GM23248 (cell line): ENCODE results near the gene UBALD1. TPM values are rescaled to one million over a fixed set of nuclear protein-coding genes. Genes with fewer than 3 reads are reported as not detected.

Experiments used
- DNase-seq: peaks from one replicate; pipeline ENCODE4 v3.0.0-alpha.2; 2015
- H2AFZ ChIP-seq: fragments of 200-600 bp; sonication (generic); 2 replicates; pipeline ENCODE4 v1.6.1; 2016; ENCODE audit warnings: antibody characterized with exemption
- H3F3A ChIP-seq: fragments of 200-600 bp; sonication (generic); 2 replicates; pipeline ENCODE4 v1.6.1; 2016; ENCODE audit warnings: mild to moderate bottlenecking, antibody characterized with exemption, mixed run types; ENCODE audit not compliant: insufficient read depth
- H3K27ac ChIP-seq: fragments of 200-600 bp; sonication (generic); 2 replicates; pipeline ENCODE4 v1.5.1; 2016; ENCODE audit warnings: mild to moderate bottlenecking
- H3K27me3 ChIP-seq: fragments of 200-600 bp; sonication (generic); replicated peaks from 2 replicates; pipeline ENCODE4 v1.6.1; 2016; ENCODE audit warnings: mild to moderate bottlenecking; ENCODE audit not compliant: insufficient read depth
- H3K36me3 ChIP-seq: fragments of 200-600 bp; sonication (generic); 2 replicates; pipeline ENCODE4 v1.6.1; 2016; ENCODE audit warnings: low read depth, mild to moderate bottlenecking
- H3K4me1 ChIP-seq: fragments of 200-600 bp; sonication (generic); 2 replicates; pipeline ENCODE4 v1.6.1; 2016; ENCODE audit warnings: mild to moderate bottlenecking; ENCODE audit not compliant: insufficient read depth
- H3K4me2 ChIP-seq: fragments of 200-600 bp; sonication (generic); one replicate; pipeline ENCODE4 v1.6.1; 2016; ENCODE audit warnings: mild to moderate bottlenecking; ENCODE audit not compliant: unreplicated experiment
- H3K4me3 ChIP-seq: fragments of 200-600 bp; sonication (generic); 2 replicates; pipeline ENCODE4 v1.5.1; 2016; ENCODE audit warnings: mild to moderate bottlenecking
- H3K79me2 ChIP-seq: fragments of 200-600 bp; sonication (generic); 2 replicates; pipeline ENCODE4 v1.6.1; 2016; ENCODE audit warnings: mild to moderate bottlenecking; ENCODE audit not compliant: insufficient read depth
- H3K9ac ChIP-seq: fragments of 200-600 bp; sonication (generic); 2 replicates; pipeline ENCODE4 v1.6.1; 2016; ENCODE audit warnings: mild to moderate bottlenecking
- H3K9me2 ChIP-seq: fragments of 200-600 bp; sonication (generic); 2 replicates; pipeline ENCODE4 v1.6.1; 2016; ENCODE audit warnings: mixed run types, mild to moderate bottlenecking, moderate library complexity; ENCODE audit not compliant: insufficient read depth
- H3K9me3 ChIP-seq: fragments of 200-600 bp; sonication (generic); one replicate; pipeline ENCODE4 v1.6.1; 2017; ENCODE audit warnings: low read depth
- H4K20me1 ChIP-seq: fragments of 200-600 bp; sonication (generic); 2 replicates; pipeline ENCODE4 v1.6.0; 2016; ENCODE audit not compliant: insufficient read depth
- EZH2 ChIP-seq: fragments of 200-600 bp; sonication (generic); IDR thresholded peaks from 2 replicates; pipeline ENCODE4 v1.6.1; 2018; ENCODE audit warnings: antibody characterized with exemption, mild to moderate bottlenecking; ENCODE audit not compliant: insufficient read depth, poor library complexity, severe bottlenecking
- EZH2phosphoT487 ChIP-seq: fragments of 200-600 bp; sonication (generic); IDR thresholded peaks from 2 replicates; pipeline ENCODE4 v1.6.1; 2018; ENCODE audit warnings: antibody characterized with exemption, moderate library complexity, mild to moderate bottlenecking, low read depth; ENCODE audit not compliant: insufficient read depth
- WGBS, 2 experiments: methylation state at CpG; one replicate each; pipeline ENCODE4 v1.1.6; 2015 to 2017; ENCODE audit warnings: low lambda C conversion rate in 2 of 2, low coverage in 1 of 2; ENCODE audit errors: missing lambda C conversion rate in 2 of 2; 5-methylcytosine and 5-hydroxymethylcytosine counted together
- in situ Hi-C: fragments of 300-500 bp; cut with MboI; formaldehyde crosslinking; loops from 2 replicates; pipeline ENCODE4 v1.15.0; 2020
- polyA plus RNA-seq: library from polyadenylated mRNA; unstranded; fragments of >200 nt; fragmentation: Nextera tagmentation; extraction: Ambion mirVana; gene quantifications from 2 replicates; pipeline ENCODE4 v1.2.1, GENCODE V29; 2016
- total RNA-seq: library from RNA; depleted of rRNA; stranded (reverse); fragments of >200 nt; shearing (Covaris generic); gene quantifications from 2 replicates; pipeline ENCODE4 v1.2.3, GENCODE V29; 2014

Gene UBALD1
- total and polyA plus RNA-seq, 2 experiments from 2014 or later = 10.3 to 17.4 TPM

DNA sequence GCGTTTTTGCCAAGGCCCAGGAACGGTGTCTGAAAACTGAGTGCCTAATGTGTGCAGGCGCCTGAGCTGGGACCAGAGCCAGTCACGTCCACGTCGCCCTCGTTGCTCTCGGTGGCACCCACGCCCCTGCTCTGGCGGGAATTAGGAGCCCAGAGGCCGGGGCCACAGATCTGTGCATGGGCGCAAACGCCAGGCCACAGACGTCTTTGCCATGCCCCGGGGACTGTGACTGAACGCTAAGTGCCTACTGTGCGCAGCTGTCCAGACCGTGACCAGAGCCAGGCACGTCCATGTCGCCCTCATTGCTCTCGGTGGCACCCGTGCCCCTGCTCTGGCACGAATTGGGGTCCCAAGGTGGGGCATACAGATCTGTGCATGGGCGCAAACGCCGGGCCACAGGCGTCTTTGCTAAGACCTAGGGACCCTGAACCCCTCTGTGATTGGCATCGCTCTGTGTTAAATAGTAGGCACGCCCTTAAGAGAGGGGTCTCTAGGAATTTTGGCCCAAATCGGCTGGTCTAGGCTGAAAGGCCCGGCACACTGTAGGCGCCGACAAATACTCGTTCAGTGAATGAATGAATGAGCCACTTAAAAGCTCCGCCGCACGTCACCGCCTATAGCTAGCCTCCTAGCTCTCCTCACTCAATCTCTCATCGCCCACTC lies 827 bp upstream of the UBALD1 start:
- no peaks in the 10 kb centered on the region for H3K9me3 ChIP-seq
- H3K4me3 ChIP-seq = peak overlapping the region; percentile 85
- H3K27ac ChIP-seq = peak overlapping the region; percentile 71
- H3K4me1 ChIP-seq = peaks cover 28% of the 10 kb centered on the region
- no peaks in the 10 kb centered on the region for H3K9me2 ChIP-seq
- peak overlapping the region; percentile 90 for H3K4me2 ChIP-seq
- no peaks in the 10 kb centered on the region for H3K36me3 ChIP-seq
- H3K27me3 ChIP-seq = no peaks in the 10 kb centered on the region
- H2AFZ ChIP-seq = peak overlapping the region; percentile 90
- no peak for DNase-seq
- WGBS, 2 experiments = 49 to 52% methylated on average over 38 of the region's 39 CpGs
- H3K79me2 ChIP-seq = peaks cover 44% of the 10 kb centered on the region
- in situ Hi-C loops = no loop called here
- H3F3A ChIP-seq = peaks cover 6% of the 10 kb centered on the region; the same call in 1 of the 2 replicates
- TF ChIP-seq EZH2 (no peak), EZH2phosphoT487 (no peak)
- H4K20me1 ChIP-seq = no peaks in the 10 kb centered on the region
- peak overlapping the region; percentile 88 for H3K9ac ChIP-seq

DNA sequence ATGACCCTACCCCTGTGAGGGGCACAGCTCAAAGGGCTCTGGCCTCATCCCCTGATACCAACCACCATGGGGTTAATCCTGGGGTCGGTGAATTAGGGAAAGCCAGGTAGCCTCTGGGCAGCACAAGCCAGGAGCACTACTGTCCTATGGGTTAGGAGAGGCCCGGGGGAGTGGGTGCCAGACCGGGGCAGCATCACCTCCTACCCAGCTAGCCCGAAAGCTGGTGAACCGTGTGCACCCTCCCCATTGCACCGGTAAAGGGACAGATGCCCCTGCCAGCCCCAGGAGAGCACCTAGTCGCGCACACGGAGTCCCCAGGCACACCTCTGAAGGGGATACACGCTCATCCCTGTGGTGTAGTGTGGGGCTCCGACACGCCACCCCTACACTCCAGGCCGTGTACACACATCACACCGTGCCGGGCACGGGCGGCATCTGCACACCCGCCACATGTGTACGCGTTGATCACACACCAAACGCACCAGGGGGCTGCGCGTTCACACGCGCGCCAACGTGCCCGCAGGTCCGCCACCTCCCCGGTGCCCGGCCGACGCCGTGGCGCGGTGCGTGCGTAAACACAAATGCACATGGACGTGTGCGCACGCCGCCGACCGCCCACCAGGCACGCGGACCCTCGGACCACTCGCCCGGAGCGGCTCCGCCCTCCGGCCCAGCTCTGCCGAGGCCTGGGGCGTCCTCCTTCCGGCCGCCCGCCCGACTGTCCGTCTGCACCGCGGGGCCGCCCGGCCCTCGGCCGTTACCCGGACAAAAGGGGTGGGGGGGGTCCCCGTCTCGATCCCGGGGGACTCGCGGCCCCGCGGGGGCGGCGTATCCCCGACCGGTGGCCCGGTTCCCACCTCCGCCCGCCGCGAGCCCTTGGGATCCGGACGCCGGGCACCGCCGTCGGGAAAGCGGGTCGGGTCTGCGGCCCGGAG lies 785 bp downstream of the UBALD1 start:
- H3K9me3 ChIP-seq = no peaks in the 10 kb centered on the region
- no peak for TF ChIP-seq EZH2phosphoT487
- TF ChIP-seq EZH2 = no peak
- H3K4me2 ChIP-seq = peak overlapping the region; percentile 90
- H2AFZ ChIP-seq = no peak overlapping the region
- peaks cover 56% of the 10 kb centered on the region for H3K79me2 ChIP-seq
- no peaks in the 10 kb centered on the region for H3K9me2 ChIP-seq
- H3K9ac ChIP-seq = peak overlapping the region; percentile 88
- 1% methylated on average over 45 to 60 of the region's 92 CpGs for WGBS, 2 experiments
- no peaks in the 10 kb centered on the region for H4K20me1 ChIP-seq
- peak overlapping the region; percentile 71 for H3K27ac ChIP-seq
- peak overlapping the region; percentile 85 for H3K4me3 ChIP-seq
- no peaks in the 10 kb centered on the region for H3K36me3 ChIP-seq
- peaks cover 28% of the 10 kb centered on the region for H3K4me1 ChIP-seq
- DNase-seq = peak; percentile 72
- no peaks in the 10 kb centered on the region for H3K27me3 ChIP-seq
- H3F3A ChIP-seq = peaks cover 6% of the 10 kb centered on the region; the same call in 1 of the 2 replicates
- in situ Hi-C loops = no loop called here

DNA sequence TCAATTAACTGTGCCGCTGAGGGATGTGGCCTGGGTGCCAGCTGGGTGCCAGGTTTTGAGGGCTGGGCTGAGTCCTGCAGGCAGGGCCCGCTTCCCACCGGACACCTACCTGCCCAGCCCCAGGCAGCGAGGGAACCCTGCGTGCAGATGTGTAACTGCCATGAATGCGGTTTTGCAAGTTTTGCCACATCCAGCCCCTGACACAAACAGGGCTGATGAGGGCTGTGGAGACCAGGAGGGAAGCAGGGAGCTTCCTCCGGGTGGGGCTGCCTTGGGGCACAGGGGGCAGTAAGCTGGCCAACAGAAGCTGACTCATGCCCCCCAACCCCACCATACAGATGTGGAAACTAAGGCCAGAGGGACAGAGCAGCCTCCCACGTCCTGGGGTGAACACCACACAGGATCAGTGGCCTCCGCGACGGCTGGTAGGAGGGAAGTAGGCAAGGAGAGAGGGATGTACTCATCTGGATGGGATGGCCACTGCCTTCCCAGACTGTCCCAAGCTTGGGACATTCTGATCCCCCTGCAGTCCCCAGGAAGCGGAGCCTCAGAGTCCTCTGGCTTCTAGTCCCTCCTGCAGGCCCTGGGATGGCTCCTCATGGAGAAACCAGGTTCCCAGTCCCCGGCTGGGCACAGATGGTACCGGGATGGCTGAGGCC lies 1.6 kb downstream of the UBALD1 start:
- peak; percentile 36 for DNase-seq
- peaks cover 60% of the 10 kb centered on the region for H3K79me2 ChIP-seq
- no peak for TF ChIP-seq EZH2
- no peak for TF ChIP-seq EZH2phosphoT487
- no peaks in the 10 kb centered on the region for H3K36me3 ChIP-seq
- H3F3A ChIP-seq = peaks cover 6% of the 10 kb centered on the region; the same call in 1 of the 2 replicates
- H2AFZ ChIP-seq = no peak overlapping the region
- H3K4me1 ChIP-seq = peaks cover 28% of the 10 kb centered on the region
- no peaks in the 10 kb centered on the region for H3K27me3 ChIP-seq
- H3K9me2 ChIP-seq = no peaks in the 10 kb centered on the region
- no peaks in the 10 kb centered on the region for H4K20me1 ChIP-seq
- H3K4me3 ChIP-seq = peak overlapping the region; percentile 85
- 41 to 53% methylated on average over 14 of the region's 14 CpGs for WGBS, 2 experiments
- H3K9me3 ChIP-seq = no peaks in the 10 kb centered on the region
- in situ Hi-C loops = no loop called here
- H3K27ac ChIP-seq = peak overlapping the region; percentile 71
- peak overlapping the region; percentile 90 for H3K4me2 ChIP-seq
- H3K9ac ChIP-seq = peak overlapping the region; percentile 88

DNA sequence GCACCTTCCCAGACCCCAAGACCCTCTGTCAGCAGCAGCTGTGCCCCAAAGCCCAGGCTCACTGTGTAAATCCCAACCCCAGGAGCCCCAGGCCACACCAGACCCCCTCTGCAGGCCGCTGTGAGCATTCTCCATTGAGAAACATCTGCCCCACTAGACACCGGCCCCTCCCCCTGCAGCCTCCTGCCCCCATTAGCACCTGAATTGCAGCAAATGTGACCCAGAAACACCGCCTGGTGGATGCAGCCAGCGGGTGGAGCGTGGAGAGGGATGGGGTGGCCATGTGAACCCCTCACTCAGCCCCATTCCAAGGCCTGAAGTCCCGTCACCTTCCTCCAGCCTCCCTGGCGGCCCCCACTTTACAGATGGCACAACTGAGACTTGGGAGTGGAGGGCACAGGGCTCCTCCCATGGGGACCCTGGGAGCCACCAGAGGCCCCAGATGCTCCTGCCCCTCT lies 2.2 kb downstream of the UBALD1 start:
- Histone ChIP-seq H3K9me3 (no peaks in the 10 kb centered on the region), H3K9me2 (no peaks in the 10 kb centered on the region), H3K4me3 (peak overlapping the region; percentile 85), H3K27me3 (no peaks in the 10 kb centered on the region), H2AFZ (no peak overlapping the region), H3K9ac (peak overlapping the region; percentile 88; the same call in 1 of the 2 replicates), H3K36me3 (no peaks in the 10 kb centered on the region), H3K79me2 (peaks cover 55% of the 10 kb centered on the region), H3K4me2 (peak overlapping the region; percentile 90), H3F3A (peaks cover 6% of the 10 kb centered on the region; the same call in 1 of the 2 replicates), H3K27ac (no peak overlapping the region), H4K20me1 (no peaks in the 10 kb centered on the region), H3K4me1 (peaks cover 28% of the 10 kb centered on the region)
- WGBS, 2 experiments = 94 to 96% methylated on average over 7 of the region's 7 CpGs
- peak; percentile 26 for DNase-seq
- in situ Hi-C loops = no loop called here
- TF ChIP-seq EZH2phosphoT487 (no peak), EZH2 (no peak)
